K562 (cell line): Measurements from ENCODE around the gene ABCF2. TPM values are rescaled to one million over a fixed set of nuclear protein-coding genes. Genes with fewer than 3 reads are reported as not detected.

Experiments used
- EGR1 ChIP-seq: fragments of 450-650 bp; conservative IDR thresholded peaks from 2 replicates; pipeline ENCODE4 v1.6.1; 2017; ENCODE audit warnings: mild to moderate bottlenecking
- HMG20A ChIP-seq: fragments of 450-650 bp; formaldehyde crosslinking; conservative IDR thresholded peaks from 2 replicates; pipeline ENCODE4 v1.4.0; 2020; ENCODE audit warnings: mild to moderate bottlenecking, mixed read lengths
- MBD2 ChIP-seq: sonication (generic); IDR thresholded peaks from 2 replicates; pipeline ENCODE4 v1.6.1; 2016; ENCODE audit warnings: low read depth, borderline replicate concordance
- MTA1 ChIP-seq: fragments of 450-650 bp; IDR thresholded peaks from 2 replicates; pipeline ENCODE4 v1.6.1; 2017; ENCODE audit warnings: borderline replicate concordance
- RFX5 ChIP-seq: IDR thresholded peaks from 2 replicates; pipeline ENCODE4 v1.6.1; 2011; ENCODE audit warnings: low read depth, mild to moderate bottlenecking, improper control_type of control experiment, low read length
- SIX5 ChIP-seq, 2 experiments: IDR thresholded peaks; 2 replicates each; pipeline ENCODE4 v1.6.1; 2011; ENCODE audit warnings: low read length in 2 of 2, borderline replicate concordance in 1 of 2, low read depth in 1 of 2, mild to moderate bottlenecking in 1 of 2, moderate library complexity in 1 of 2; ENCODE audit not compliant: insufficient read depth in 1 of 2
- SMARCE1 ChIP-seq: fragments of 450-650 bp; IDR thresholded peaks from 2 replicates; pipeline ENCODE4 v1.7.1; 2016; ENCODE audit warnings: mild to moderate bottlenecking
- SP1 ChIP-seq: sonication (generic); formaldehyde crosslinking; IDR thresholded peaks from 2 replicates; pipeline ENCODE4 v1.8.1; 2022; ENCODE audit warnings: mild to moderate bottlenecking, missing genetic modification reagents
- STAT5B ChIP-seq: fragments of 250-450 bp; sonication (Bioruptor Pico); IDR thresholded peaks from 2 replicates; pipeline ENCODE4 v1.8.0; 2021; ENCODE audit warnings: mild to moderate bottlenecking, inconsistent platforms
- TRIM24 ChIP-seq, 2 experiments: fragments of 450-650 bp; IDR thresholded peaks; 2 replicates each; pipeline ENCODE4 v1.6.1; 2016
- XRCC3 ChIP-seq: fragments of 450-650 bp; IDR thresholded peaks from 2 replicates; pipeline ENCODE4 v1.6.1; 2017; ENCODE audit warnings: mild to moderate bottlenecking, moderate library complexity
- ZBTB1 ChIP-seq: sonication (generic); formaldehyde crosslinking; IDR thresholded peaks from 2 replicates; pipeline ENCODE4 v1.8.1; 2023; ENCODE audit warnings: missing genetic modification reagents, low read depth, mild to moderate bottlenecking, borderline replicate concordance
- polyA plus RNA-seq, 8 experiments: library from polyadenylated mRNA; depleted of rRNA in 4 of 8; stranded (reverse) in 5 of 8; unstranded in 3 of 8; fragments of >200 nt; fragmentation: Nextera tagmentation in 2 of 8; fragmentation: Illumina TruSeq in 1 of 8; extraction: Ambion mirVana in 2 of 8; extraction: Trizol in 1 of 8; gene quantifications; 2 replicates each; pipeline versions ENCODE4 v1.2.1 to v1.2.3, GENCODE V29; 2011 to 2014; ENCODE audit warnings: inconsistent platforms in 1 of 8, missing spikeins in 1 of 8
- total RNA-seq, 7 experiments: library from RNA; depleted of rRNA in 6 of 7; stranded (reverse); fragments of >200 nt in 6 of 7; fragmentation: Illumina TruSeq in 2 of 7; extraction: Trizol in 2 of 7; gene quantifications; 2 replicates each; pipeline versions ENCODE4 v1.2.1 to v1.2.3, GENCODE V29; 2011 to 2021; ENCODE audit warnings: low replicate concordance in 1 of 7
- TF ChIP-seq, protein P1 (sequence below): sonication (generic); formaldehyde crosslinking; IDR thresholded peaks from 2 replicates; pipeline ENCODE4 v1.5.0; 2020; ENCODE audit warnings: missing genetic modification reagents
- TF ChIP-seq, protein P2 (sequence below): fragments of 450-650 bp; IDR thresholded peaks from 2 replicates; pipeline ENCODE4 v1.6.1; 2014; ENCODE audit warnings: low read depth, mild to moderate bottlenecking, moderate library complexity, borderline replicate concordance
- TF ChIP-seq, protein P3 (sequence below): fragments of 250-450 bp; sonication (Bioruptor Pico); IDR thresholded peaks from 2 replicates; pipeline ENCODE4 v1.8.0; 2022; ENCODE audit warnings: moderate library complexity, mild to moderate bottlenecking, inconsistent platforms
- TF ChIP-seq, protein P4 (sequence below), 3 experiments: fragments of 200-800 bp in 1 of 3; fragments of 250-450 bp in 1 of 3; fragments of 450-650 bp in 1 of 3; sonication (Bioruptor Pico) in 1 of 3; sonication (Bioruptor generic) in 1 of 3; formaldehyde crosslinking in 1 of 3; IDR thresholded peaks; 2 replicates each; pipeline versions ENCODE4 v1.6.1 to v1.8.0; 2016 to 2022; ENCODE audit warnings: mild to moderate bottlenecking in 2 of 3, missing genetic modification characterization in 2 of 3, missing compliant biosample characterization in 1 of 3, moderate library complexity in 1 of 3
- TF ChIP-seq, protein P5 (sequence below): fragments of 450-650 bp; IDR thresholded peaks from 2 replicates; pipeline ENCODE4 v1.6.1; 2016; ENCODE audit warnings: antibody characterized with exemption

Gene ABCF2
- total and polyA plus RNA-seq, 9 of the 15 experiments (the other 6 are each of a cell fraction or from before 2014, with no cell fraction given), result 62.1 to 224 (median 113) TPM

DNA sequence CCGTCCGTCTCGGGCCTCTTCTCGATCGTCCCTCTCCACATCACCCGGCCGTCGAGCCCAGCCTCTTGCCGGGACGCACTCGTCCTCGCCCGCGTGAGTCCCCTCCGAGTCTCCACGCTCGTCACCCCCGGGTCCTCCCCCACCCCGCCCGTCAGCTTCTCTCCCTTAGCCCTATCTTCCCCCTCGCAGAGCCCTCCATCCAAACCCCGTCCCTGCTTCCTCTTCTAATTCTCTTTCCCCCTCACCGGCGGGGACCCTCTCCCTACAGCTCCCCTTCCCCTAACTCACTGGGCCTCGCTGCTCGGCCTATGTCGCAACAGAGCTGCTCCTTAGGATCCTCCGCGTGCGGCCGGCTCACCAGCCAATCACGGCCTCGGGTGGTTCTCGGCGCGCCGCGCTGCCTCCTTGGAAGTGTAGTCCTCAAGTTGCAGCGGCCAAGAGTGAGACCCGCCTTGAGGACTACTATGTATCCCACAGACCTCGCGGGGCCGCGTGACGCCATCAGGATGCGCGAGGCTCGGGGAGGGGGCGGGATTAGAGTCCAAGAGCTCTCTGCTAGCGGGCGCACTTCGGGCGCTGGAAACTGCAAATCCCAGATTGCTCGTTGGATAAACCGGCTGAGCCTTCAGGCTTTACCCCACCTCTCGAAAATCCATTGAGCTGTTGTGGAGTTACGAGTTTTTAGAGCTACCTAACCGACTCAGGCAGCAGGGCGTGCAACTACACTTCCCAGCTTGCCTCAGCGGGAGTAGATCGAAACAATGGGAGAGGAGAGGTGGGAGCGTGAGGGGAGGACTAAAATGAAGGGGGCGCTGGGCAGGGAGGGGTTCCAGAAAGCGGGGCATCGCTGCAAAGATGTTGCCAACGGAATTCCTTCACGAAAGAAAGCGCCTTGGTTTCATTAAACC lies at the start of gene ABCF2 (continued):
- TF ChIP-seq RFX5, result peak; percentile 48; the same call in 1 of the 2 replicates
- TF ChIP-seq, protein P1, sequence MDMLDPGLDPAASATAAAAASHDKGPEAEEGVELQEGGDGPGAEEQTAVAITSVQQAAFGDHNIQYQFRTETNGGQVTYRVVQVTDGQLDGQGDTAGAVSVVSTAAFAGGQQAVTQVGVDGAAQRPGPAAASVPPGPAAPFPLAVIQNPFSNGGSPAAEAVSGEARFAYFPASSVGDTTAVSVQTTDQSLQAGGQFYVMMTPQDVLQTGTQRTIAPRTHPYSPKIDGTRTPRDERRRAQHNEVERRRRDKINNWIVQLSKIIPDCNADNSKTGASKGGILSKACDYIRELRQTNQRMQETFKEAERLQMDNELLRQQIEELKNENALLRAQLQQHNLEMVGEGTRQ, result no peak
- TF ChIP-seq XRCC3, result no peak
- TF ChIP-seq EGR1, result peak; percentile 77
- peak; percentile 100 for TF ChIP-seq MTA1
- peak; percentile 95 to 97 for TF ChIP-seq SIX5 (IDR thresholded peaks at IDR 0.05; ENCODE audit: borderline replicate concordance in 1 of 2, insufficient read depth in 1 of 2, low read depth in 1 of 2, low read length in 2 of 2)
- TF ChIP-seq, protein P2, sequence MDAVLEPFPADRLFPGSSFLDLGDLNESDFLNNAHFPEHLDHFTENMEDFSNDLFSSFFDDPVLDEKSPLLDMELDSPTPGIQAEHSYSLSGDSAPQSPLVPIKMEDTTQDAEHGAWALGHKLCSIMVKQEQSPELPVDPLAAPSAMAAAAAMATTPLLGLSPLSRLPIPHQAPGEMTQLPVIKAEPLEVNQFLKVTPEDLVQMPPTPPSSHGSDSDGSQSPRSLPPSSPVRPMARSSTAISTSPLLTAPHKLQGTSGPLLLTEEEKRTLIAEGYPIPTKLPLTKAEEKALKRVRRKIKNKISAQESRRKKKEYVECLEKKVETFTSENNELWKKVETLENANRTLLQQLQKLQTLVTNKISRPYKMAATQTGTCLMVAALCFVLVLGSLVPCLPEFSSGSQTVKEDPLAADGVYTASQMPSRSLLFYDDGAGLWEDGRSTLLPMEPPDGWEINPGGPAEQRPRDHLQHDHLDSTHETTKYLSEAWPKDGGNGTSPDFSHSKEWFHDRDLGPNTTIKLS, result peak; percentile 96
- TF ChIP-seq TRIM24 (IDR thresholded peaks at IDR 0.05), result peak; percentile 20 to 34; a peak in 2 of 4 replicates
- peak; percentile 97 for TF ChIP-seq MBD2
- TF ChIP-seq ZBTB1, result peak; percentile 68; the same call in 1 of the 2 replicates
- TF ChIP-seq STAT5B, result no peak
- TF ChIP-seq, protein P3, sequence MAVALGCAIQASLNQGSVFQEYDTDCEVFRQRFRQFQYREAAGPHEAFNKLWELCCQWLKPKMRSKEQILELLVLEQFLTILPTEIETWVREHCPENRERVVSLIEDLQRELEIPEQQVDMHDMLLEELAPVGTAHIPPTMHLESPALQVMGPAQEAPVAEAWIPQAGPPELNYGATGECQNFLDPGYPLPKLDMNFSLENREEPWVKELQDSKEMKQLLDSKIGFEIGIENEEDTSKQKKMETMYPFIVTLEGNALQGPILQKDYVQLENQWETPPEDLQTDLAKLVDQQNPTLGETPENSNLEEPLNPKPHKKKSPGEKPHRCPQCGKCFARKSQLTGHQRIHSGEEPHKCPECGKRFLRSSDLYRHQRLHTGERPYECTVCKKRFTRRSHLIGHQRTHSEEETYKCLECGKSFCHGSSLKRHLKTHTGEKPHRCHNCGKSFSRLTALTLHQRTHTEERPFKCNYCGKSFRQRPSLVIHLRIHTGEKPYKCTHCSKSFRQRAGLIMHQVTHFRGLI (CRISPR knock-in tag), result no peak; the same call in 1 of the 2 replicates
- TF ChIP-seq SMARCE1, result peak; percentile 15; the same call in 1 of the 2 replicates
- TF ChIP-seq HMG20A (CRISPR knock-in tag), result no peak
- TF ChIP-seq SP1, result peak; percentile 98
- TF ChIP-seq, protein P4, sequence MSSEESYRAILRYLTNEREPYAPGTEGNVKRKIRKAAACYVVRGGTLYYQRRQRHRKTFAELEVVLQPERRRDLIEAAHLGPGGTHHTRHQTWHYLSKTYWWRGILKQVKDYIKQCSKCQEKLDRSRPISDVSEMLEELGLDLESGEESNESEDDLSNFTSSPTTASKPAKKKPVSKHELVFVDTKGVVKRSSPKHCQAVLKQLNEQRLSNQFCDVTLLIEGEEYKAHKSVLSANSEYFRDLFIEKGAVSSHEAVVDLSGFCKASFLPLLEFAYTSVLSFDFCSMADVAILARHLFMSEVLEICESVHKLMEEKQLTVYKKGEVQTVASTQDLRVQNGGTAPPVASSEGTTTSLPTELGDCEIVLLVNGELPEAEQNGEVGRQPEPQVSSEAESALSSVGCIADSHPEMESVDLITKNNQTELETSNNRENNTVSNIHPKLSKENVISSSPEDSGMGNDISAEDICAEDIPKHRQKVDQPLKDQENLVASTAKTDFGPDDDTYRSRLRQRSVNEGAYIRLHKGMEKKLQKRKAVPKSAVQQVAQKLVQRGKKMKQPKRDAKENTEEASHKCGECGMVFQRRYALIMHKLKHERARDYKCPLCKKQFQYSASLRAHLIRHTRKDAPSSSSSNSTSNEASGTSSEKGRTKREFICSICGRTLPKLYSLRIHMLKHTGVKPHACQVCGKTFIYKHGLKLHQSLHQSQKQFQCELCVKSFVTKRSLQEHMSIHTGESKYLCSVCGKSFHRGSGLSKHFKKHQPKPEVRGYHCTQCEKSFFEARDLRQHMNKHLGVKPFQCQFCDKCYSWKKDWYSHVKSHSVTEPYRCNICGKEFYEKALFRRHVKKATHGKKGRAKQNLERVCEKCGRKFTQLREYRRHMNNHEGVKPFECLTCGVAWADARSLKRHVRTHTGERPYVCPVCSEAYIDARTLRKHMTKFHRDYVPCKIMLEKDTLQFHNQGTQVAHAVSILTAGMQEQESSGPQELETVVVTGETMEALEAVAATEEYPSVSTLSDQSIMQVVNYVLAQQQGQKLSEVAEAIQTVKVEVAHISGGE (CRISPR knock-in tag; IDR thresholded peaks at IDR 0.05), result peak in 1 of 3 experiments; percentile 73; a peak in 2 of 6 replicates
- TF ChIP-seq, protein P5, sequence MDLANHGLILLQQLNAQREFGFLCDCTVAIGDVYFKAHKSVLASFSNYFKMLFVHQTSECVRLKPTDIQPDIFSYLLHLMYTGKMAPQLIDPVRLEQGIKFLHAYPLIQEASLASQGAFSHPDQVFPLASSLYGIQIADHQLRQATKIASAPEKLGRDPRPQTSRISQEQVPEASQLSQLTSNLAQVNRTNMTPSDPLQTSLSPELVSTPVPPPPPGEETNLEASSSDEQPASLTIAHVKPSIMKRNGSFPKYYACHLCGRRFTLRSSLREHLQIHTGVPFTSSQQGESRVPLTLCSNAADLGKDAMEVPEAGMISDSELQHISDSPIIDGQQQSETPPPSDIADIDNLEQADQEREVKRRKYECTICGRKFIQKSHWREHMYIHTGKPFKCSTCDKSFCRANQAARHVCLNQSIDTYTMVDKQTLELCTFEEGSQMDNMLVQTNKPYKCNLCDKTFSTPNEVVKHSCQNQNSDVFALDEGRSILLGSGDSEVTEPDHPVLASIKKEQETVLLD, result peak; percentile 26; the same call in 1 of the 2 replicates
